HL-60 (cell line): ENCODE data around the gene HK1.

ENCODE experiments used
- DNase-seq, 2 experiments: peaks; one replicate each; pipeline ENCODE4 v3.0.0-alpha.2; 2010 to 2020; ENCODE audit warnings: low read depth in 1 of 2, low spot score in 1 of 2
- H3K27ac ChIP-seq: fragments of 250-450 bp; sonication (Bioruptor Pico); replicated peaks from 2 replicates; pipeline ENCODE4 v1.5.1; 2020; ENCODE audit warnings: mild to moderate bottlenecking, moderate library complexity
- H3K27me3 ChIP-seq: fragments of 250-450 bp; sonication (Bioruptor Pico); 2 replicates; pipeline ENCODE4 v1.5.1; 2021; ENCODE audit warnings: mild to moderate bottlenecking, moderate library complexity; ENCODE audit not compliant: insufficient read depth, poor library complexity, severe bottlenecking
- H3K4me3 ChIP-seq: replicated peaks from 2 replicates; pipeline ENCODE4 v1.5.1; 2011; ENCODE audit warnings: mild to moderate bottlenecking, control low read depth, low read length; ENCODE audit not compliant: insufficient read depth
- GABPA ChIP-seq: IDR thresholded peaks from 2 replicates; pipeline ENCODE4 v1.6.1; 2012; ENCODE audit warnings: low read depth
- POLR2AphosphoS5 ChIP-seq: IDR thresholded peaks from 2 replicates; pipeline ENCODE4 v1.6.1; 2012; ENCODE audit warnings: low read depth
- SPI1 ChIP-seq: IDR thresholded peaks from 2 replicates; pipeline ENCODE4 v1.6.1; 2012; ENCODE audit warnings: low read depth, mild to moderate bottlenecking, borderline replicate concordance
- TF ChIP-seq, protein P1 (sequence below): IDR thresholded peaks from one replicate; pipeline ENCODE4 v1.5.1; 2011; ENCODE audit warnings: low read length, control low read depth, inconsistent platforms; ENCODE audit not compliant: insufficient read depth
- TF ChIP-seq, protein P2 (sequence below): IDR thresholded peaks from 2 replicates; pipeline ENCODE4 v1.6.1; 2012; ENCODE audit warnings: low read depth; ENCODE audit not compliant: insufficient replicate concordance

HK1 gene

DNA sequence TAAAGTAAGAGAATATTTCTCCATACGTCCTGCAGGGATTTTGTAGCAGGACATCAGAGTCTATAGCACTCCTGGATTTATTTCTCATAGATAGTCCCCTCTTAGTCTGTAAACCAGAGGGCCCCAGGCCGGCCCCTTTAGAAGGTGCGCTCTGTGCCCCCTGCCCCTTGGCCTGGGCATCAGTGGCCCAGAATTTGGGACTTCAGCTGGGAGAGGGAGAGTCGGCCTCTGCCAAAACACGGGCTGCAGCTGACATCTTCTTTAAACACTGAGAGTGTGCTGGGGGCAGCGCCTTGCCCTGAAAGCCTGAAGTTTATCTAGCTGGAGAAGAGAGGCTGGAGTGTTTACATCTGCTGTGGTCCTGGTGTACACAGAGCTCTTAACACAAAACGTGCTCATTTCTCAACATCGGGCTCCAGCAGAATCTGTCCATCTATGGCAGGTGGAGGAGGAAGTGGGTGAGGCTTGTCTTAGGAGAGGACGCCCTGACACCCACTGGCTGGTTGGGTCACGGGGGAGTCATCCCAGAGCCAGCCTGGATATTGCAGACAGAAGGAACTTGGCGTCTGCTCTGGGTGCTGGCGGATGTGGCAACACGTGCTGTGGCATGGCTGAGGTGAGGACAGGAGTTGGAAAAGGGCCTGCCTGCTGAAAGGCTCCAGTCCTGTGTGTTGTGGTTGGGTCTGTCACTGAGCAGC, 143.5 kb downstream of the HK1 start:
- no peaks in the 10 kb centered on the region for H3K27me3 ChIP-seq
- DNase-seq, result peak; percentile 79 to 95
- H3K4me3 ChIP-seq, result no peak overlapping the region
- 0 out of 2 replicates have a peak overlapping the region, but pooled peaks have one; percentile 25 for H3K27ac ChIP-seq
- no peak for TF ChIP-seq GABPA
- peak; percentile 86 for TF ChIP-seq POLR2AphosphoS5
- TF ChIP-seq SPI1, result peak; percentile 89

DNA sequence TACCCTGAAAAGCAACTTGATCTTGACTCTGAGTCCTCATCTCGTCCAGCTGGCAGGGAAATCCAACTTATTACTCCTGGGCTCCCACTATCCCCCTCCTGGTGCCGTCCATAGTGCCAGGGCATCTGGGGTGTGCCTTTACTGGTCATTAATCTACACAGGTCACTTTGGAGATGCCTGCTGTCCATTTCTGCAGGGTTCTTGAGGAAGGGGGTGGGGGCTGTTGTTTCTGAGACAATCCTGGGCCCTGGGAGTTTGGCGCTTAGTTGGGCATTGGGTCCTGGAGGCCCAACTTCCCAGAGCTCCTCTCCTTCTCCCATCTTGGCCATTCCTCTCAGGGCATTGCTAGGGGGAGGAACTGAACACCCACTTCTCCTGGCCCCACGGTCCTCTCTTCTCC, 144.4 kb downstream of the HK1 start:
- no peak overlapping the region for H3K27ac ChIP-seq
- no peak for DNase-seq
- TF ChIP-seq, protein P1, sequence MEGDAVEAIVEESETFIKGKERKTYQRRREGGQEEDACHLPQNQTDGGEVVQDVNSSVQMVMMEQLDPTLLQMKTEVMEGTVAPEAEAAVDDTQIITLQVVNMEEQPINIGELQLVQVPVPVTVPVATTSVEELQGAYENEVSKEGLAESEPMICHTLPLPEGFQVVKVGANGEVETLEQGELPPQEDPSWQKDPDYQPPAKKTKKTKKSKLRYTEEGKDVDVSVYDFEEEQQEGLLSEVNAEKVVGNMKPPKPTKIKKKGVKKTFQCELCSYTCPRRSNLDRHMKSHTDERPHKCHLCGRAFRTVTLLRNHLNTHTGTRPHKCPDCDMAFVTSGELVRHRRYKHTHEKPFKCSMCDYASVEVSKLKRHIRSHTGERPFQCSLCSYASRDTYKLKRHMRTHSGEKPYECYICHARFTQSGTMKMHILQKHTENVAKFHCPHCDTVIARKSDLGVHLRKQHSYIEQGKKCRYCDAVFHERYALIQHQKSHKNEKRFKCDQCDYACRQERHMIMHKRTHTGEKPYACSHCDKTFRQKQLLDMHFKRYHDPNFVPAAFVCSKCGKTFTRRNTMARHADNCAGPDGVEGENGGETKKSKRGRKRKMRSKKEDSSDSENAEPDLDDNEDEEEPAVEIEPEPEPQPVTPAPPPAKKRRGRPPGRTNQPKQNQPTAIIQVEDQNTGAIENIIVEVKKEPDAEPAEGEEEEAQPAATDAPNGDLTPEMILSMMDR, result no peak
- TF ChIP-seq, protein P2, sequence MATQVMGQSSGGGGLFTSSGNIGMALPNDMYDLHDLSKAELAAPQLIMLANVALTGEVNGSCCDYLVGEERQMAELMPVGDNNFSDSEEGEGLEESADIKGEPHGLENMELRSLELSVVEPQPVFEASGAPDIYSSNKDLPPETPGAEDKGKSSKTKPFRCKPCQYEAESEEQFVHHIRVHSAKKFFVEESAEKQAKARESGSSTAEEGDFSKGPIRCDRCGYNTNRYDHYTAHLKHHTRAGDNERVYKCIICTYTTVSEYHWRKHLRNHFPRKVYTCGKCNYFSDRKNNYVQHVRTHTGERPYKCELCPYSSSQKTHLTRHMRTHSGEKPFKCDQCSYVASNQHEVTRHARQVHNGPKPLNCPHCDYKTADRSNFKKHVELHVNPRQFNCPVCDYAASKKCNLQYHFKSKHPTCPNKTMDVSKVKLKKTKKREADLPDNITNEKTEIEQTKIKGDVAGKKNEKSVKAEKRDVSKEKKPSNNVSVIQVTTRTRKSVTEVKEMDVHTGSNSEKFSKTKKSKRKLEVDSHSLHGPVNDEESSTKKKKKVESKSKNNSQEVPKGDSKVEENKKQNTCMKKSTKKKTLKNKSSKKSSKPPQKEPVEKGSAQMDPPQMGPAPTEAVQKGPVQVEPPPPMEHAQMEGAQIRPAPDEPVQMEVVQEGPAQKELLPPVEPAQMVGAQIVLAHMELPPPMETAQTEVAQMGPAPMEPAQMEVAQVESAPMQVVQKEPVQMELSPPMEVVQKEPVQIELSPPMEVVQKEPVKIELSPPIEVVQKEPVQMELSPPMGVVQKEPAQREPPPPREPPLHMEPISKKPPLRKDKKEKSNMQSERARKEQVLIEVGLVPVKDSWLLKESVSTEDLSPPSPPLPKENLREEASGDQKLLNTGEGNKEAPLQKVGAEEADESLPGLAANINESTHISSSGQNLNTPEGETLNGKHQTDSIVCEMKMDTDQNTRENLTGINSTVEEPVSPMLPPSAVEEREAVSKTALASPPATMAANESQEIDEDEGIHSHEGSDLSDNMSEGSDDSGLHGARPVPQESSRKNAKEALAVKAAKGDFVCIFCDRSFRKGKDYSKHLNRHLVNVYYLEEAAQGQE, result no peak
- TF ChIP-seq GABPA (no peak), SPI1 (no peak), POLR2AphosphoS5 (no peak)
- no peaks in the 10 kb centered on the region for H3K27me3 ChIP-seq
- H3K4me3 ChIP-seq, result no peak overlapping the region

DNA sequence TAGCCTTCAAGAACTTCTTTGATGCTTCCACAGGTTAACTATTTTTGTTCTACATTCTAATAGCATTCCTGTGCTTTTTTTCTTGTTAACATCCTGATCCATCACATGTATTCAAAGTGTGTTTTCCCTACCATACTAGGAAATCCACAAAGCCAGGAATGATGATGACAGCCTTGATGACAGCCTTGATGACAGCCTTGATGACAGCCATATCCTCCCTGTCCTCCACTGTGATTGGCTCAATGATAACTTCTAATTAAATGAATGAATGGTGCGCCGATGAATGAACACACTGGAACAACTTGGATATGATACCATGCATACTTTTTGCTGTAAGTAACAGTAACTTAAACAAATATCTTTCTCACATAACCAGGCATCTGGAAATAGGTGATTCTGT, 146.7 kb downstream of the HK1 start:
- no peak overlapping the region for H3K27ac ChIP-seq
- TF ChIP-seq POLR2AphosphoS5 (no peak), SPI1 (no peak), GABPA (no peak)
- TF ChIP-seq, protein P1, result no peak
- TF ChIP-seq, protein P2, result no peak
- no peak for DNase-seq
- H3K27me3 ChIP-seq, result no peaks in the 10 kb centered on the region
- no peak overlapping the region for H3K4me3 ChIP-seq

DNA sequence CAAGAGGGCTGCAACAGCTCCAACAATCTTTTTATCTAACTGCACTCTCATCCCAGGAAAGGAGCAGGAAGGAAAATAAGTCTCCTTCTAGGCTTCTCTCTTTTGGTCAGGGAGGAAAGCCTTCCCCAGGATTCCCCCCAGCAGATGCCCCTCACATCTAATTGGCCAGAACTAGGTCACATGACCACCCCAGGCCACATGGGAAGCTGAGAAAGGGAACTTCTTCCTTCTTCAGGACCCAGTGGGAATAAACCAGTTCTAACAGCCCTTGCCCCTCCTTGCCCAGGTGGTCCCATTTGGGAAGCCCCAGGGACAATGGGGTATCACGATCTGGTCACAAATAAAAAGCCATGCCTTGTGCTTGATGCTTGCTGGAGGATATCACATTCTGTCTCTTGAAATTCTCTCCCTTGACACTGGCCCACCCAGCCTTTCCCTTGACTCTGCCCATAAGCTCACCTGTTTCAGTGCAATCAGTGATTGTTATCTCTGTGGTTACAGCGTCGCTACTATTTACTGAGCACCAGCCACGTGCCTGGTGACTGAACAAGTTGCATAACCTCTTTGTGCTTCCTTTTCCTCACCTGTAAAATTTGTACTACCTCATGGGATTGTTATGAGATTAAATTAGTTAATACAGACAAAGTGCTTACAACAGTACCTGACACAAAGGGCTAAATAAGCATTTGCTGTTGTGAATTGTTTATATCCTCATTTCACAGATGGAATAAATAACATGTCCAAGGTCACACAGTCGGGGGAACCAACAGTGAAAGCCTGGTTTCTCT, 147.4 kb downstream of the HK1 start:
- H3K4me3 ChIP-seq, result no peak overlapping the region
- no peak for TF ChIP-seq GABPA
- no peak for TF ChIP-seq SPI1
- TF ChIP-seq, protein P1, result no peak
- no peak overlapping the region for H3K27ac ChIP-seq
- peak in 1 of 2 experiments; percentile 55 for DNase-seq
- no peaks in the 10 kb centered on the region for H3K27me3 ChIP-seq
